ENCODE measurements around the gene PGM1. TPM values are rescaled to one million over a fixed set of nuclear protein-coding genes. Genes with fewer than 3 reads are reported as not detected.

The PGM1 gene
- total and polyA plus RNA-seq, 7 experiments from 2014 or later, result 11.9 to 57.2 (median 16.8) TPM

GRCh38 chr1:63643517-63643916 lies 50.3 kb downstream of the PGM1 start:
- H3K27ac Mint-ChIP-seq, result peak overlapping the region in 1 of 9 donors; percentile 34
- H3K4me3 Mint-ChIP-seq, result no peak overlapping the region
- no peak overlapping the region for H3K4me3 ChIP-seq (ENCODE audit: low read length)

GRCh38 chr1:63643926-63644325 lies 50.7 kb downstream of the PGM1 start:
- Mint-ChIP-seq H3K27me3 (no peaks in the 10 kb centered on the region), H3K36me3 (peaks cover 5 to 61% (median 35%) of the 10 kb centered on the region in 5 donors)
- intact Hi-C loops (cut with micrococcal nuclease), result no loop called here

More at GRCh38 chr1:63643517-63643916, 50.3 kb downstream of the PGM1 start:
- Mint-ChIP-seq H3K36me3 (peaks cover 6 to 64% (median 39%) of the 10 kb centered on the region in 5 donors), H3K4me1 (peaks cover 0 to 23% (median 0%) of the 10 kb centered on the region in 7 donors), H3K9me3 (no peaks in the 10 kb centered on the region), H3K27me3 (no peaks in the 10 kb centered on the region)
- Histone ChIP-seq H3K36me3 (ENCODE audit: control insufficient read depth in 2 of 3, insufficient read depth in 3 of 3, low read length in 3 of 3) (peaks cover 0 to 35% (median 0%) of the 10 kb centered on the region in 3 experiments), H3K27ac (ENCODE audit: low read depth, low read length) (no peak overlapping the region), H3K9me3 (ENCODE audit: control insufficient read depth in 2 of 3, low read length in 3 of 3) (no peaks in the 10 kb centered on the region), H3K4me1 (ENCODE audit: control insufficient read depth in 2 of 2, insufficient read depth in 2 of 2, low read length in 2 of 2) (no peaks in the 10 kb centered on the region), H3K27me3 (ENCODE audit: control insufficient read depth in 2 of 2, insufficient read depth in 2 of 2, low read length in 2 of 2) (no peaks in the 10 kb centered on the region)
- CTCF ChIA-PET, result no interaction called here
- no peak for ATAC-seq
- POLR2A ChIA-PET, result no interaction called here
- intact Hi-C loops (cut with micrococcal nuclease), result no loop called here
- DNase-seq, result no peak

GRCh38 chr1:63645317-63645716 lies 52.1 kb downstream of the PGM1 start:
- no peaks in the 10 kb centered on the region for H3K27me3 Mint-ChIP-seq
- H3K4me1 Mint-ChIP-seq, result peaks cover 0 to 21% (median 2%) of the 10 kb centered on the region in 7 donors
- peaks cover 0 to 26% (median 0%) of the 10 kb centered on the region in 3 experiments for H3K36me3 ChIP-seq (ENCODE audit: control insufficient read depth in 2 of 3, insufficient read depth in 3 of 3, low read length in 3 of 3)
- ATAC-seq, result no peak
- H3K36me3 Mint-ChIP-seq, result peaks cover 5 to 54% (median 27%) of the 10 kb centered on the region in 5 donors
- H3K4me1 ChIP-seq (ENCODE audit: control insufficient read depth in 2 of 2, insufficient read depth in 2 of 2, low read length in 2 of 2), result peaks cover 0 to under 1% of the 10 kb centered on the region in 2 donors
- H3K27ac Mint-ChIP-seq, result peak overlapping the region in 1 of 9 donors; percentile 55
- no peak overlapping the region for H3K4me3 ChIP-seq (ENCODE audit: low read length)
- ChIA-PET POLR2A (no interaction called here), CTCF (no interaction called here)
- no peaks in the 10 kb centered on the region for H3K9me3 Mint-ChIP-seq
- H3K27ac ChIP-seq (ENCODE audit: low read depth, low read length), result no peak overlapping the region
- no peaks in the 10 kb centered on the region for H3K27me3 ChIP-seq (ENCODE audit: control insufficient read depth in 2 of 2, insufficient read depth in 2 of 2, low read length in 2 of 2)
- no peak overlapping the region for H3K4me3 Mint-ChIP-seq
- no peaks in the 10 kb centered on the region for H3K9me3 ChIP-seq (ENCODE audit: control insufficient read depth in 2 of 3, low read length in 3 of 3)
- no peak for DNase-seq
- intact Hi-C loops (cut with micrococcal nuclease), result no loop called here

More at GRCh38 chr1:63643926-63644325, 50.7 kb downstream of the PGM1 start:
- Histone ChIP-seq H3K9me3 (ENCODE audit: control insufficient read depth in 2 of 3, low read length in 3 of 3) (no peaks in the 10 kb centered on the region), H3K4me1 (ENCODE audit: control insufficient read depth in 2 of 2, insufficient read depth in 2 of 2, low read length in 2 of 2) (no peaks in the 10 kb centered on the region), H3K27me3 (ENCODE audit: control insufficient read depth in 2 of 2, insufficient read depth in 2 of 2, low read length in 2 of 2) (no peaks in the 10 kb centered on the region), H3K36me3 (ENCODE audit: control insufficient read depth in 2 of 3, insufficient read depth in 3 of 3, low read length in 3 of 3) (peaks cover 0 to 33% (median 0%) of the 10 kb centered on the region in 3 experiments), H3K27ac (ENCODE audit: low read depth, low read length) (no peak overlapping the region), H3K4me3 (ENCODE audit: low read length) (no peak overlapping the region)
- CTCF ChIA-PET, result no interaction called here
- Mint-ChIP-seq H3K4me3 (no peak overlapping the region), H3K9me3 (no peaks in the 10 kb centered on the region), H3K27ac (peak overlapping the region in 1 of 9 donors; percentile 34), H3K4me1 (peaks cover 0 to 20% (median 0%) of the 10 kb centered on the region in 7 donors)
- POLR2A ChIA-PET, result no interaction called here
- no peak for DNase-seq
- ATAC-seq, result no peak

GRCh38 chr1:63648689-63649088 lies 55.5 kb downstream of the PGM1 start:
- H3K27me3 ChIP-seq (ENCODE audit: control insufficient read depth in 2 of 2, insufficient read depth in 2 of 2, low read length in 2 of 2), result no peaks in the 10 kb centered on the region
- CTCF ChIA-PET, result interaction anchor here (0.6 kb wide), 1 partner anchor 598 kb away, joined by 4 read pairs; no protein-coding TSS in a partner anchor
- POLR2A ChIA-PET, result no interaction called here
- Mint-ChIP-seq H3K4me3 (no peak overlapping the region), H3K36me3 (peaks cover 5 to 45% (median 26%) of the 10 kb centered on the region in 5 donors), H3K9me3 (no peaks in the 10 kb centered on the region), H3K27me3 (no peaks in the 10 kb centered on the region), H3K4me1 (peaks cover 16 to 48% (median 33%) of the 10 kb centered on the region in 7 donors), H3K27ac (peak overlapping the region in 1 of 9 donors; percentile 2)
- peaks cover 0 to 9% (median 0%) of the 10 kb centered on the region in 3 experiments for H3K36me3 ChIP-seq (ENCODE audit: control insufficient read depth in 2 of 3, insufficient read depth in 3 of 3, low read length in 3 of 3)
- no peak overlapping the region for H3K4me3 ChIP-seq (ENCODE audit: low read length)
- H3K4me1 ChIP-seq (ENCODE audit: control insufficient read depth in 2 of 2, insufficient read depth in 2 of 2, low read length in 2 of 2), result peaks cover 20 to 27% of the 10 kb centered on the region in 2 donors
- no peaks in the 10 kb centered on the region for H3K9me3 ChIP-seq (ENCODE audit: control insufficient read depth in 2 of 3, low read length in 3 of 3)
- ATAC-seq (no peak), DNase-seq (no peak)
- no peak overlapping the region for H3K27ac ChIP-seq (ENCODE audit: low read depth, low read length)
- intact Hi-C loops (cut with micrococcal nuclease), result no loop called here

- Histone ChIP-seq H3K27ac (ENCODE audit: low read depth, low read length) (peak overlapping the region; percentile 30), H3K9me3 (ENCODE audit: control insufficient read depth in 2 of 3, low read length in 3 of 3) (no peaks in the 10 kb centered on the region), H3K36me3 (ENCODE audit: control insufficient read depth in 2 of 3, insufficient read depth in 3 of 3, low read length in 3 of 3) (peaks cover 0 to 13% (median 0%) of the 10 kb centered on the region in 3 experiments), H3K4me3 (ENCODE audit: low read length) (peak overlapping the region; percentile 1), H3K4me1 (ENCODE audit: control insufficient read depth in 2 of 2, insufficient read depth in 2 of 2, low read length in 2 of 2) (peaks cover 20 to 27% of the 10 kb centered on the region in 2 donors), H3K27me3 (ENCODE audit: control insufficient read depth in 2 of 2, insufficient read depth in 2 of 2, low read length in 2 of 2) (no peaks in the 10 kb centered on the region)
- Mint-ChIP-seq H3K4me3 (peak overlapping the region; percentile 59 to 86 (median 74)), H3K27me3 (no peaks in the 10 kb centered on the region), H3K27ac (peak overlapping the region; percentile 78 to 97 (median 94)), H3K4me1 (peaks cover 18 to 50% (median 35%) of the 10 kb centered on the region in 7 donors), H3K9me3 (no peaks in the 10 kb centered on the region), H3K36me3 (peaks cover 7 to 56% (median 22%) of the 10 kb centered on the region in 5 donors)
- ChIA-PET POLR2A (interaction anchor here (0.8 to 1.8 kb wide), 7 partner anchors 9 to 593 kb away, joined by 3 to 7 read pairs (median 4); partner anchors contain the start of gene PGM1), CTCF (interaction anchor here (0.6 to 1.7 kb wide), 3 partner anchors 34 to 53 kb away, joined by 4 to 8 read pairs (median 6); no protein-coding TSS in a partner anchor)
- intact Hi-C loops (cut with micrococcal nuclease), result loop anchor here (1.0 to 10.0 kb wide), 8 partner anchors 14 to 1174 kb away; partner anchors contain the start of genes EFCAB7 (in 1 of the 2), ITGB3BP (in 1 of the 2) and PGM1 (in 1 of the 2)
- DNase-seq, result peak in 8 of 9 donors; percentile 31 to 74 (median 60)
- ATAC-seq, result peak; percentile 93
Observed at GRCh38 chr1:63651161-63651701, 58.0 kb downstream of the PGM1 start.

GRCh38 chr1:63653976-63654375 lies 60.8 kb downstream of the PGM1 start:
- H3K27me3 Mint-ChIP-seq, result no peaks in the 10 kb centered on the region
- H3K27me3 ChIP-seq (ENCODE audit: control insufficient read depth in 2 of 2, insufficient read depth in 2 of 2, low read length in 2 of 2), result no peaks in the 10 kb centered on the region
- H3K36me3 Mint-ChIP-seq, result peaks cover 6 to 63% (median 32%) of the 10 kb centered on the region in 5 donors
- intact Hi-C loops (cut with micrococcal nuclease), result loop anchor here in 1 of 2 donors (10.0 kb wide), 1 partner anchor 1171 kb away; no protein-coding TSS in a partner anchor
- ChIA-PET POLR2A (no interaction called here), CTCF (no interaction called here)
- H3K4me1 ChIP-seq (ENCODE audit: control insufficient read depth in 2 of 2, insufficient read depth in 2 of 2, low read length in 2 of 2), result peaks cover 20 to 35% of the 10 kb centered on the region in 2 donors
- H3K27ac ChIP-seq (ENCODE audit: low read depth, low read length), result no peak overlapping the region
- no peaks in the 10 kb centered on the region for H3K9me3 ChIP-seq (ENCODE audit: control insufficient read depth in 2 of 3, low read length in 3 of 3)
- H3K9me3 Mint-ChIP-seq, result peaks cover 0 to 2% (median 0%) of the 10 kb centered on the region in 11 donors
- ATAC-seq, result no peak
- H3K27ac Mint-ChIP-seq, result peak overlapping the region in 5 of 9 donors; percentile 25 to 96 (median 29)
- H3K4me3 Mint-ChIP-seq, result peak overlapping the region in 2 of 10 donors; percentile 16 to 27
- peaks cover 24 to 61% (median 48%) of the 10 kb centered on the region in 7 donors for H3K4me1 Mint-ChIP-seq
- peaks cover 0 to 8% (median 0%) of the 10 kb centered on the region in 3 experiments for H3K36me3 ChIP-seq (ENCODE audit: control insufficient read depth in 2 of 3, insufficient read depth in 3 of 3, low read length in 3 of 3)
- DNase-seq, result no peak
- no peak overlapping the region for H3K4me3 ChIP-seq (ENCODE audit: low read length)

Data from naive thymus-derived CD4-positive, alpha-beta T cell (primary cell).